ENCODE data around the gene TTC33.
"Not testable (repeated sequence)": the region's sequence is repeated elsewhere in the genome, so short reads cannot be mapped to it uniquely, and the experiment has no call there.

Gene TTC33

GRCh38 chr5:40601198-40601868, 154.4 kb downstream of the TTC33 start:
- H3K36me3 ChIP-seq (ENCODE audit: insufficient read depth): no peaks in the 10 kb centered on the region
- H3K27ac ChIP-seq: no peak overlapping the region
- no peaks in the 10 kb centered on the region for H3K27me3 ChIP-seq (ENCODE audit: insufficient read depth, low read depth)
- H3K4me1 ChIP-seq (ENCODE audit: low read depth, poor library complexity, severe bottlenecking): peaks cover 37% of the 10 kb centered on the region
- H4K20me1 ChIP-seq (ENCODE audit: insufficient read depth): no peaks in the 10 kb centered on the region
- H2AFZ ChIP-seq (ENCODE audit: low read depth): no peak overlapping the region
- H3K79me2 ChIP-seq (ENCODE audit: insufficient read depth, low read depth): no peaks in the 10 kb centered on the region
- H3K4me2 ChIP-seq: no peak overlapping the region
- no peak overlapping the region for H3K9ac ChIP-seq
- TF ChIP-seq, protein P1, sequence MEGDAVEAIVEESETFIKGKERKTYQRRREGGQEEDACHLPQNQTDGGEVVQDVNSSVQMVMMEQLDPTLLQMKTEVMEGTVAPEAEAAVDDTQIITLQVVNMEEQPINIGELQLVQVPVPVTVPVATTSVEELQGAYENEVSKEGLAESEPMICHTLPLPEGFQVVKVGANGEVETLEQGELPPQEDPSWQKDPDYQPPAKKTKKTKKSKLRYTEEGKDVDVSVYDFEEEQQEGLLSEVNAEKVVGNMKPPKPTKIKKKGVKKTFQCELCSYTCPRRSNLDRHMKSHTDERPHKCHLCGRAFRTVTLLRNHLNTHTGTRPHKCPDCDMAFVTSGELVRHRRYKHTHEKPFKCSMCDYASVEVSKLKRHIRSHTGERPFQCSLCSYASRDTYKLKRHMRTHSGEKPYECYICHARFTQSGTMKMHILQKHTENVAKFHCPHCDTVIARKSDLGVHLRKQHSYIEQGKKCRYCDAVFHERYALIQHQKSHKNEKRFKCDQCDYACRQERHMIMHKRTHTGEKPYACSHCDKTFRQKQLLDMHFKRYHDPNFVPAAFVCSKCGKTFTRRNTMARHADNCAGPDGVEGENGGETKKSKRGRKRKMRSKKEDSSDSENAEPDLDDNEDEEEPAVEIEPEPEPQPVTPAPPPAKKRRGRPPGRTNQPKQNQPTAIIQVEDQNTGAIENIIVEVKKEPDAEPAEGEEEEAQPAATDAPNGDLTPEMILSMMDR (conservative IDR thresholded peaks at IDR 0.05; ENCODE audit: low read depth, low read length): no peak
- H3K4me3 ChIP-seq (IDR thresholded peaks at IDR 0.05; ENCODE audit: insufficient read depth, low read depth, low read length): no peak overlapping the region

DNA sequence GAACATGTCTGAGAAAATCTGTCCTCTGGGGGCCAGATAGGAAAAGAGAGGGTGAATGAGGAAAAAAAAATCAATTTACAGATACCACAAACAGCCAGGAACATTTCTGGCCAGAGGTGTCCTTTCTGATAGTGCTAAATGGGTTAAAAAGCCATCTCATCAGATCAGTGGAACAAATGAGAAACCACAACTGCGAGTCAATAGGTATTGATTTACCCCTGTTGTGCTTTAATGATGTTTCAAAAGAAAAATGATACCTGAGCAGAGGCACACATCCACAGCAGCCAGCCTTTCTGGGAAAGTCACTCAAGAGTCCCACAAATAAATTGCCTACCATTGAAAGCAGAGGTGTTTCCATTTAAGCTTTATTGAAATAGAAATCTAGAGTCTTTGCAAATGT, 155.4 kb downstream of the TTC33 start:
- Histone ChIP-seq H3K79me2 (ENCODE audit: insufficient read depth, low read depth) (no peaks in the 10 kb centered on the region), H3K9ac (no peak overlapping the region), H3K27ac (no peak overlapping the region), H3K27me3 (ENCODE audit: insufficient read depth, low read depth) (no peaks in the 10 kb centered on the region), H3K4me1 (ENCODE audit: low read depth, poor library complexity, severe bottlenecking) (peaks cover 28% of the 10 kb centered on the region), H2AFZ (ENCODE audit: low read depth) (no peak overlapping the region), H3K36me3 (ENCODE audit: insufficient read depth) (no peaks in the 10 kb centered on the region), H3K4me2 (0 out of 2 replicates have a peak overlapping the region, but pooled peaks have one; percentile 18), H3K4me3 (IDR thresholded peaks at IDR 0.05; ENCODE audit: insufficient read depth, low read depth, low read length) (no peak overlapping the region), H4K20me1 (ENCODE audit: insufficient read depth) (no peaks in the 10 kb centered on the region)
- TF ChIP-seq, protein P1 (conservative IDR thresholded peaks at IDR 0.05; ENCODE audit: low read depth, low read length): no peak

DNA sequence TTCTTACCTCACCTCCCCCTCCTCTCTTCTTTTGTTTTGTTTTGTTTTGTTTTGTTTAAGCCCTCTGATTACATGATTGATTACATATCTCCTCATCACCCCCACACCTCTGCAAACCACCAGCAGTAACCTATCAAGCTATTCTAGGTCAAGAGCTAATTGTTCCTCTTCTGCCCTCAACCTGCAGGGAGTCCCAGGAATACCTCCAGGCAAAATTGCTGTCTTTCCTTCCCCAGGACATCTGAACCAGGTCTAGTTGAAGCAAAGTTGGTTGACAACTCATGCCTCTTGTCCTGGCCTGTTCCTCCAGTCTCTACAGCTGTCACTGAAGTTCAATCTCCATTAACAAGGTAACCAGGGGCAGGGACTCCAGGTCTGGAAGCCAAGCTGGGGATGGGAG, 156.1 kb downstream of the TTC33 start:
- Histone ChIP-seq H4K20me1 (ENCODE audit: insufficient read depth) (no peaks in the 10 kb centered on the region), H2AFZ (ENCODE audit: low read depth) (no peak overlapping the region), H3K4me3 (IDR thresholded peaks at IDR 0.05; ENCODE audit: insufficient read depth, low read depth, low read length) (no peak overlapping the region), H3K79me2 (ENCODE audit: insufficient read depth, low read depth) (no peaks in the 10 kb centered on the region), H3K9ac (no peak overlapping the region), H3K27ac (no peak overlapping the region), H3K36me3 (ENCODE audit: insufficient read depth) (no peaks in the 10 kb centered on the region), H3K4me1 (ENCODE audit: low read depth, poor library complexity, severe bottlenecking) (peaks cover 21% of the 10 kb centered on the region), H3K27me3 (ENCODE audit: insufficient read depth, low read depth) (no peaks in the 10 kb centered on the region), H3K4me2 (no peak overlapping the region)
- TF ChIP-seq, protein P1 (conservative IDR thresholded peaks at IDR 0.05; ENCODE audit: low read depth, low read length): no peak

GRCh38 chr5:40594811-40595210, 160.9 kb downstream of the TTC33 start:
- Histone ChIP-seq H3K4me2 (no peak overlapping the region), H3K36me3 (ENCODE audit: insufficient read depth) (no peaks in the 10 kb centered on the region), H4K20me1 (ENCODE audit: insufficient read depth) (no peaks in the 10 kb centered on the region), H3K4me3 (IDR thresholded peaks at IDR 0.05; ENCODE audit: insufficient read depth, low read depth, low read length) (no peak overlapping the region), H3K27ac (no peak overlapping the region), H3K9ac (no peak overlapping the region), H2AFZ (ENCODE audit: low read depth) (no peak overlapping the region), H3K79me2 (ENCODE audit: insufficient read depth, low read depth) (no peaks in the 10 kb centered on the region), H3K4me1 (ENCODE audit: low read depth, poor library complexity, severe bottlenecking) (peaks cover 14% of the 10 kb centered on the region), H3K27me3 (ENCODE audit: insufficient read depth, low read depth) (no peaks in the 10 kb centered on the region)
- TF ChIP-seq, protein P1 (conservative IDR thresholded peaks at IDR 0.05; ENCODE audit: low read depth, low read length): no peak

- not testable (repeated sequence) for H3K9ac ChIP-seq; H3K79me2 ChIP-seq (ENCODE audit: insufficient read depth, low read depth); H2AFZ ChIP-seq (ENCODE audit: low read depth); H3K4me3 ChIP-seq (IDR thresholded peaks at IDR 0.05; ENCODE audit: insufficient read depth, low read depth, low read length); H3K27me3 ChIP-seq (ENCODE audit: insufficient read depth, low read depth); H3K27ac ChIP-seq; H4K20me1 ChIP-seq (ENCODE audit: insufficient read depth); H3K36me3 ChIP-seq (ENCODE audit: insufficient read depth)
- H3K4me1 ChIP-seq (ENCODE audit: low read depth, poor library complexity, severe bottlenecking): peaks cover 14% of the 10 kb centered on the region
- H3K4me2 ChIP-seq: peak overlapping the region; percentile 19; the same call in 1 of the 2 replicates
Observed at GRCh38 chr5:40591727-40592396, 163.9 kb downstream of the TTC33 start.

Data from KMS-11 (cell line).